Heart left ventricle (tissue), 13 donors: Measurements from ENCODE around the gene POLR3F.

Source experiments
- POLR2A ChIP-seq, 2 donors: fragments of 450-650 bp; IDR thresholded peaks; one replicate each; pipeline ENCODE4 v1.6.1; 2017; ENCODE audit warnings: antibody characterized with exemption in 2 of 2, mild to moderate bottlenecking in 2 of 2, moderate library complexity in 2 of 2
- TF ChIP-seq, protein P1 (sequence below), 12 donors: fragments of 200-600 bp; sonication (generic) in 4 of 12; IDR thresholded peaks; one replicate each; pipeline versions ENCODE4 v1.5.0 to v1.8.0; 2018 to 2022; ENCODE audit warnings: antibody characterized with exemption in 12 of 12, mild to moderate bottlenecking in 5 of 12
- donor health status: ischemic (EF 13 %, LVEDD 7.1; RV severe dilation, severe dysfunction).
- donor health status: DM: no; HTN: yes; CAD: no.
- donor health status: DM: no; HTN: no; CAD: no.
- donor health status: ischemic (EF 25% LVEDD 6.9; RV normal size, moderate dysfunction).
- donor health status: ischemic (EF 25% LVEDD 5.7; RV mildly dilated, moderate dysfunction).
- donor health status: ischemic (EF 35%, LVEDD 5.7; RV mildly dilated, moderate dysfunction).
- donor health status: nonischemic (EF 11% LVEDD 7.7; RV severe dilation, severe dysfunction).
- donor health status: DM: yes; HTN: yes; CAD: no.
- donor health status: PGD.
- donor health status: ischemic (EF 29% LVEDD 5.4; RV normal size, mild dysfunction).
- donor health status: nonischemic (EF 23%, LVEDD 6.1; RV moderate dilation, normal function).

DNA sequence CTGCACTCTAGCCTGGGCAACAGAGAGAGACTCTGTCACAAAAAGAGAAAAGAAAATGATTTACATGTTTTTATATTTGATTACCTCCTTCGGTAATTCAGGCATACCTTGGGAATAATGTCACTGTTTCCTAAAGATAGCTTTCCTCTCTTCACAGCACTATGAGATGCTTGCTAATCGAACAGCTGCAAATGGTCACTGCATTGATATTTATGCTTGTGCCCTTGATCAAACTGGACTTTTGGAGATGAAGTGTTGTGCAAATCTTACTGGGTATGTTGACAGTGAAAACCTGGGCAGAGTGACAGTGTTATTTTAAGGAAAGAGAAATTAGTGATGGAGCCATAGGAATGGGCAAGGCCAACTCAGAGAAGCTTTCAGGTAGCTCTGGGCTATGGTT is 60.1 kb downstream of the POLR3F start:
- TF ChIP-seq, protein P1, sequence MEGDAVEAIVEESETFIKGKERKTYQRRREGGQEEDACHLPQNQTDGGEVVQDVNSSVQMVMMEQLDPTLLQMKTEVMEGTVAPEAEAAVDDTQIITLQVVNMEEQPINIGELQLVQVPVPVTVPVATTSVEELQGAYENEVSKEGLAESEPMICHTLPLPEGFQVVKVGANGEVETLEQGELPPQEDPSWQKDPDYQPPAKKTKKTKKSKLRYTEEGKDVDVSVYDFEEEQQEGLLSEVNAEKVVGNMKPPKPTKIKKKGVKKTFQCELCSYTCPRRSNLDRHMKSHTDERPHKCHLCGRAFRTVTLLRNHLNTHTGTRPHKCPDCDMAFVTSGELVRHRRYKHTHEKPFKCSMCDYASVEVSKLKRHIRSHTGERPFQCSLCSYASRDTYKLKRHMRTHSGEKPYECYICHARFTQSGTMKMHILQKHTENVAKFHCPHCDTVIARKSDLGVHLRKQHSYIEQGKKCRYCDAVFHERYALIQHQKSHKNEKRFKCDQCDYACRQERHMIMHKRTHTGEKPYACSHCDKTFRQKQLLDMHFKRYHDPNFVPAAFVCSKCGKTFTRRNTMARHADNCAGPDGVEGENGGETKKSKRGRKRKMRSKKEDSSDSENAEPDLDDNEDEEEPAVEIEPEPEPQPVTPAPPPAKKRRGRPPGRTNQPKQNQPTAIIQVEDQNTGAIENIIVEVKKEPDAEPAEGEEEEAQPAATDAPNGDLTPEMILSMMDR (IDR thresholded peaks at IDR 0.05): no peak
- TF ChIP-seq POLR2A (IDR thresholded peaks at IDR 0.05): no peak
